Loucy (cell line): ENCODE results near the gene PNPLA7.

Source experiments
- H2AFZ ChIP-seq: fragments of 200-600 bp; sonication (generic); 2 replicates; pipeline ENCODE4 v1.6.0; 2016; ENCODE audit warnings: antibody characterized with exemption, mild to moderate bottlenecking, low read length, moderate library complexity
- H3F3A ChIP-seq: fragments of 200-600 bp; 2 replicates; pipeline ENCODE4 v1.6.0; 2016; ENCODE audit warnings: antibody characterized with exemption, low read depth, mild to moderate bottlenecking
- H3K27me3 ChIP-seq: fragments of 200-600 bp; sonication (generic); 2 replicates; pipeline ENCODE4 v1.6.1; 2014; ENCODE audit warnings: low read length, mild to moderate bottlenecking; ENCODE audit not compliant: insufficient read depth, poor library complexity, severe bottlenecking
- H3K36me3 ChIP-seq: fragments of 200-600 bp; sonication (generic); 2 replicates; pipeline ENCODE4 v1.6.1; 2016; ENCODE audit warnings: low read length; ENCODE audit not compliant: insufficient read depth
- H3K4me1 ChIP-seq: fragments of 200-600 bp; sonication (generic); 2 replicates; pipeline ENCODE4 v1.5.1; 2014; ENCODE audit warnings: low read length, mild to moderate bottlenecking; ENCODE audit not compliant: insufficient read depth, poor library complexity, severe bottlenecking
- H3K4me2 ChIP-seq: fragments of 200-600 bp; sonication (generic); 2 replicates; pipeline ENCODE4 v1.6.0; 2014; ENCODE audit warnings: antibody characterized with exemption, low read length, low read depth, mild to moderate bottlenecking; ENCODE audit not compliant: poor library complexity, severe bottlenecking
- H3K4me3 ChIP-seq: fragments of 200-600 bp; sonication (generic); 2 replicates; pipeline ENCODE4 v1.5.1; 2014; ENCODE audit warnings: low read length, mild to moderate bottlenecking, mixed read lengths; ENCODE audit not compliant: poor library complexity, severe bottlenecking
- H3K79me2 ChIP-seq: fragments of 200-600 bp; sonication (generic); 2 replicates; pipeline ENCODE4 v1.6.1; 2014; ENCODE audit warnings: low read length; ENCODE audit not compliant: insufficient read depth
- H3K9ac ChIP-seq: fragments of 200-600 bp; sonication (generic); 2 replicates; pipeline ENCODE4 v1.6.0; 2014; ENCODE audit warnings: mild to moderate bottlenecking, low read depth, low read length, moderate library complexity; ENCODE audit not compliant: poor library complexity, severe bottlenecking
- H3K9me2 ChIP-seq: fragments of 200-600 bp; sonication (generic); replicated peaks from 2 replicates; pipeline ENCODE4 v1.6.1; 2016; ENCODE audit warnings: low read depth, low read length, mixed read lengths
- H3K9me3 ChIP-seq: fragments of 200-600 bp; sonication (generic); 2 replicates; pipeline ENCODE4 v1.6.1; 2014; ENCODE audit warnings: mild to moderate bottlenecking, antibody characterized with exemption, low read length, low read depth; ENCODE audit not compliant: insufficient read depth
- H4K20me1 ChIP-seq: fragments of 200-600 bp; sonication (generic); 2 replicates; pipeline ENCODE4 v1.6.0; 2014; ENCODE audit warnings: antibody characterized with exemption, low read length, mild to moderate bottlenecking; ENCODE audit not compliant: insufficient read depth, poor library complexity, severe bottlenecking
- CTCF ChIP-seq: fragments of 200-600 bp; sonication (generic); conservative IDR thresholded peaks from 2 replicates; pipeline ENCODE4 v1.5.1; 2014; ENCODE audit warnings: mild to moderate bottlenecking, antibody characterized with exemption, low read length
- EZH2phosphoT487 ChIP-seq: fragments of 200-600 bp; IDR thresholded peaks from 2 replicates; pipeline ENCODE4 v1.6.1; 2018; ENCODE audit warnings: antibody characterized with exemption, mild to moderate bottlenecking, moderate library complexity, borderline replicate concordance

The PNPLA7 gene

GRCh38 chr9:137461663-137462395, 88.4 kb downstream of the PNPLA7 start:
- H3F3A ChIP-seq = no peaks in the 10 kb centered on the region
- H3K4me2 ChIP-seq = no peak overlapping the region
- peaks cover 4% of the 10 kb centered on the region; the same call in 1 of the 2 replicates for H3K9me3 ChIP-seq
- no peaks in the 10 kb centered on the region for H3K27me3 ChIP-seq
- H3K9me2 ChIP-seq = no peaks in the 10 kb centered on the region
- H3K79me2 ChIP-seq = no peaks in the 10 kb centered on the region
- no peak overlapping the region for H3K9ac ChIP-seq
- no peaks in the 10 kb centered on the region for H3K4me1 ChIP-seq
- no peak overlapping the region for H2AFZ ChIP-seq
- no peak for TF ChIP-seq EZH2phosphoT487
- no peak for TF ChIP-seq CTCF
- no peaks in the 10 kb centered on the region for H3K36me3 ChIP-seq
- H3K4me3 ChIP-seq = no peak overlapping the region
- no peaks in the 10 kb centered on the region for H4K20me1 ChIP-seq

DNA sequence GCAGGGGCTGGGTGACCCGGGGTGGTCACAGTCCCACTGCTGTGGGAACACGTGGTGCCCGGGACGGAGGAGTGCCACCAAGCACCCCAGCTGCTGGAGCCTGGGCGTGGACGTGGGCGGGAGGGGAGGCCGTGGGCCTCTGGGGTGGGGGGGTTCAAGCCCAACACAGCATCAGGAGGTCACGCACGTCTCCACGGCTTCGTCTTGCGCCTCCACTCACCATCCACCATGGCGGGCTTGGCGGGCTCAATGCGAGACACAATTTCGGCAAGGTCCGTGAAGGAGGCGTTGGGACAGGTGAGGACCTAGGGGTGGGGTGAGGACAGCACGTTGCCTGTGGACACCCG, 88.9 kb downstream of the PNPLA7 start:
- Histone ChIP-seq H2AFZ (no peak overlapping the region), H3K9me3 (peaks cover 4% of the 10 kb centered on the region; the same call in 1 of the 2 replicates), H3K4me3 (no peak overlapping the region), H4K20me1 (no peaks in the 10 kb centered on the region), H3K9ac (no peak overlapping the region), H3K36me3 (no peaks in the 10 kb centered on the region), H3F3A (no peaks in the 10 kb centered on the region), H3K27me3 (no peaks in the 10 kb centered on the region), H3K4me2 (no peak overlapping the region), H3K79me2 (no peaks in the 10 kb centered on the region), H3K4me1 (no peaks in the 10 kb centered on the region), H3K9me2 (no peaks in the 10 kb centered on the region)
- TF ChIP-seq CTCF (no peak), EZH2phosphoT487 (no peak)

- H3K4me2 ChIP-seq = no peak overlapping the region
- H4K20me1 ChIP-seq = no peaks in the 10 kb centered on the region
- H3K9me3 ChIP-seq = no peaks in the 10 kb centered on the region
- H3K9ac ChIP-seq = no peak overlapping the region
- no peaks in the 10 kb centered on the region for H3K9me2 ChIP-seq
- H3F3A ChIP-seq = no peaks in the 10 kb centered on the region
- H3K4me3 ChIP-seq = no peak overlapping the region
- H3K36me3 ChIP-seq = no peaks in the 10 kb centered on the region
- H3K27me3 ChIP-seq = no peaks in the 10 kb centered on the region
- no peak overlapping the region for H2AFZ ChIP-seq
- H3K4me1 ChIP-seq = no peaks in the 10 kb centered on the region
- no peak for TF ChIP-seq CTCF
- no peak for TF ChIP-seq EZH2phosphoT487
- H3K79me2 ChIP-seq = no peaks in the 10 kb centered on the region
Measured at GRCh38 chr9:137460363-137461315, 89.6 kb downstream of the PNPLA7 start.
